ENCODE results near the gene GNG11. TPM values are rescaled to one million over a fixed set of nuclear protein-coding genes. Genes with fewer than 3 reads are reported as not detected.

Gene GNG11
- total RNA-seq, 4 donors from 2014 or later, result 10.7 to 43.4 (median 26.3) TPM

DNA sequence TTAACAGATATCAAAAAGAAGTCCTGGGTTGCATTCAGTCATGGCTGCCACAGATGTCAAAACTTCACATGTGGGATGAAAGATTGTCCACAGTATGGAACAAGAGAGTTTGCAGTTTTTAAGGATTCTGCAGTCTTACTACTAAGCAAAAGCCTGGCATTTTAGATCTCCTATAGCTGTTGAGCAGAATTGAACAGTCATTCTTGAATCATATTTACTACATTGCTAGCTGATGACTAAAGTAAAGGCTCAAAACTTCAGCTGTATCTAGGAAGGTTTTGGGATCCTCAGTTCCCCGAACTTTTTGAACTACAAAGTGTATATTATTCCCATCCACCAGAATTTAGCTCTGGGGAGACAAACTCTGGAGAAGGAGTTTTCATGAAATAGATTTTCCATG is 51.6 kb downstream of the GNG11 start:
- WGBS, 2 donors, result 89% methylated on average over 1 of the region's 1 CpG
- intact Hi-C loops (cut with DNase I), result no loop called here
- no peak overlapping the region for H3K4me3 ChIP-seq (replicated peaks in 1 of 3)
- no peaks in the 10 kb centered on the region for H3K27me3 ChIP-seq
- TF ChIP-seq, protein P1, sequence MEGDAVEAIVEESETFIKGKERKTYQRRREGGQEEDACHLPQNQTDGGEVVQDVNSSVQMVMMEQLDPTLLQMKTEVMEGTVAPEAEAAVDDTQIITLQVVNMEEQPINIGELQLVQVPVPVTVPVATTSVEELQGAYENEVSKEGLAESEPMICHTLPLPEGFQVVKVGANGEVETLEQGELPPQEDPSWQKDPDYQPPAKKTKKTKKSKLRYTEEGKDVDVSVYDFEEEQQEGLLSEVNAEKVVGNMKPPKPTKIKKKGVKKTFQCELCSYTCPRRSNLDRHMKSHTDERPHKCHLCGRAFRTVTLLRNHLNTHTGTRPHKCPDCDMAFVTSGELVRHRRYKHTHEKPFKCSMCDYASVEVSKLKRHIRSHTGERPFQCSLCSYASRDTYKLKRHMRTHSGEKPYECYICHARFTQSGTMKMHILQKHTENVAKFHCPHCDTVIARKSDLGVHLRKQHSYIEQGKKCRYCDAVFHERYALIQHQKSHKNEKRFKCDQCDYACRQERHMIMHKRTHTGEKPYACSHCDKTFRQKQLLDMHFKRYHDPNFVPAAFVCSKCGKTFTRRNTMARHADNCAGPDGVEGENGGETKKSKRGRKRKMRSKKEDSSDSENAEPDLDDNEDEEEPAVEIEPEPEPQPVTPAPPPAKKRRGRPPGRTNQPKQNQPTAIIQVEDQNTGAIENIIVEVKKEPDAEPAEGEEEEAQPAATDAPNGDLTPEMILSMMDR (IDR thresholded peaks at IDR 0.05), result no peak
- TF ChIP-seq POLR2A (IDR thresholded peaks at IDR 0.05), result no peak
- no peak for DNase-seq
- H3K27ac ChIP-seq, result no peak overlapping the region
- no peaks in the 10 kb centered on the region for H3K36me3 ChIP-seq
- no peaks in the 10 kb centered on the region for H3K9me3 ChIP-seq
- no peaks in the 10 kb centered on the region for H3K4me1 ChIP-seq

DNA sequence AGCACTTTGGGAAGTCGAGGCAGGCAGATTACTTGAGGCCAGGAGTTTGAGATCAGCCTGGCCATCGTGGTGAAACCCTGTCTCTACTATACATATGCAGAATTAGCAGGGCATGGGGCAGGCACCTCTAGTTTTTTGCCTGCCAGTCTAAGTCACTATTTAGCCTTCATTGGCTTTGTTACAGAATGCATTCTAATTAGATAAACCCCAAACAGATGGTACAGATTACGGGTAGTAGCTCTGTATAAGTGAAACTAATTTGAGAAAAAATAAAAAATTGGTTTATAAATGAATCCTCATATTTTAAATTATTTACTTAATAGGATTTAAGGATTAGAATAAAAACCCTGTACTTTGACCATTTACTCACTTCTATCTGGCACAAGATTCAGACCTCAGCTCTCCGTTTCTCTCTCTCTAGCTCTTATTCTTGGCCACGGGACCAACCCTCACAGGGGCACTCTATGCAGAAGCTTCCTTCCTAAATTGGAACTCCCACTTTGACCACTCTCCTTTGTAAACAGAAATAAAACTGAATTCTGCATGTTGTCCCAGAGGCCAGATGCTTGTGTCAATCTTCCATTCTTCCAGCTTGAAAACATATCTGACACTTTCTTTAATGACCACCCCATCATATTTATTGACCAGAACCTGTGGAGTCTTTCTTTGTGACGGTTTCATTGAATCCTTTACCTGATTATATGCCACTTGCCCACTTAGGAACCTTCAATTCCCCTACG is 55.8 kb downstream of the GNG11 start:
- 73% methylated on average over 7 of the region's 7 CpGs for WGBS, 2 donors

More for the DNA sequence above, 55.8 kb downstream of the GNG11 start:
- Histone ChIP-seq H3K27ac (no peak overlapping the region), H3K4me1 (no peaks in the 10 kb centered on the region), H3K4me3 (replicated peaks in 1 of 3) (no peak overlapping the region), H3K36me3 (no peaks in the 10 kb centered on the region), H3K27me3 (no peaks in the 10 kb centered on the region), H3K9me3 (no peaks in the 10 kb centered on the region)
- TF ChIP-seq, protein P1 (IDR thresholded peaks at IDR 0.05), result no peak
- TF ChIP-seq POLR2A (IDR thresholded peaks at IDR 0.05), result no peak
- DNase-seq, result no peak
- intact Hi-C loops (cut with DNase I), result no loop called here

Small RNA genes lying within 50 kb of the gene (small RNA-seq; reads per million reads assigned to genes)
- not detected for gene AC002076.2

Other genes starting within 250 kb of the GNG11 start
- gene TFPI2, start 31.0 kb upstream of the GNG11 start, total RNA-seq, result 1 to 10 TPM in 1 of 4 donors, under 1 TPM in 1, not detected in 2; 0.56 to 3.2 TPM
- gene GNGT1, start 15.2 kb upstream of the GNG11 start, total RNA-seq, result not detected
- gene BET1, start 82.6 kb downstream of the GNG11 start, total RNA-seq, result 10 to 100 TPM; 21.6 to 45.5 (median 32.1) TPM

Data from thyroid gland (tissue), 4 donors.